HepG2 (cell line): ENCODE data around the gene TRAPPC3. TPM values are rescaled to one million over a fixed set of nuclear protein-coding genes. Genes with fewer than 3 reads are reported as not detected.

Source experiments
- ATAC-seq: fragments of 200-7000 bp; cut with Tn5 transposase; 3 replicates; pipeline ENCODE4 v1.9.1; 2020; ENCODE audit warnings: mild to moderate bottlenecking, moderate library complexity
- BruUV-seq: library from RNA; stranded (reverse); fragments of 400-500 nt; replicated peaks from 2 replicates; lab custom pipeline; 2021; lab: Mats Ljungman, UMichigan
- CTCF ChIA-PET: fragments of 300-600 bp; formaldehyde crosslinking; extraction: SDS; loops from one replicate; lab custom pipeline; 2021; ENCODE audit warnings: low total read pairs, inconsistent platforms, low intra/inter-chr PET ratio; lab: Yijun Ruan, JAX
- POLR2A ChIA-PET: fragments of 350-600 bp; sonication (Branson Sonifier 250); formaldehyde crosslinking; loops from one replicate; lab custom pipeline; 2020; ENCODE audit warnings: antibody characterized with exemption, inconsistent platforms; lab: Yijun Ruan, JAX
- DNase-seq: peaks from one replicate; pipeline ENCODE4 v3.0.0-alpha.2; 2015; ENCODE audit warnings: low spot score
- FAIRE-seq: peaks from 3 replicates; lab custom pipeline; 2011; peaks lifted over from hg19 to GRCh38; lab: Jason Lieb, UNC
- H2AFZ ChIP-seq: one replicate; pipeline ENCODE4 v1.6.1; 2011; ENCODE audit warnings: low read length, inconsistent platforms
- H3K27ac ChIP-seq: fragments of 300-600 bp; 3 replicates; pipeline ENCODE4 v1.8.0; 2011; ENCODE audit warnings: mixed run types, mild to moderate bottlenecking, mixed read lengths, low read length, inconsistent platforms; ENCODE audit not compliant: insufficient read depth; ENCODE audit errors: extremely low read length
- H3K27me3 ChIP-seq, 2 experiments: fragments of 200-600 bp in 1 of 2; 2 replicates in 1 of 2; 3 replicates in 1 of 2; pipeline versions ENCODE4 v1.6.0 to v1.8.0; 2011; ENCODE audit warnings: low read length in 2 of 2, mild to moderate bottlenecking in 2 of 2, moderate library complexity in 2 of 2, inconsistent platforms in 1 of 2; ENCODE audit not compliant: insufficient read depth in 2 of 2, control insufficient read depth in 1 of 2
- H3K36me3 ChIP-seq, 2 experiments: fragments of 200-600 bp in 1 of 2; replicated peaks in 1 of 2; 2 replicates in 1 of 2; 3 replicates in 1 of 2; pipeline versions ENCODE4 v1.5.1 to v1.8.0; 2011; ENCODE audit warnings: low read length in 2 of 2, inconsistent platforms in 1 of 2; ENCODE audit not compliant: insufficient read depth in 2 of 2, control insufficient read depth in 1 of 2
- H3K4me1 ChIP-seq: 2 replicates; pipeline ENCODE4 v1.5.1; 2012; ENCODE audit warnings: low read length, inconsistent platforms; ENCODE audit not compliant: insufficient read depth
- H3K4me2 ChIP-seq: 2 replicates; pipeline ENCODE4 v1.6.0; 2011; ENCODE audit warnings: low read depth, low read length, inconsistent platforms
- H3K4me3 ChIP-seq, 3 experiments: fragments of 200-600 bp in 1 of 3; sonication (generic), shearing (Covaris generic) in 1 of 3; replicated peaks in 1 of 3; 2 replicates each; pipeline ENCODE4 v1.5.1; 2011 to 2016; ENCODE audit warnings: low read length in 3 of 3, inconsistent platforms in 2 of 3, low read depth in 2 of 3, mild to moderate bottlenecking in 2 of 3, control low read depth in 1 of 3, mixed read lengths in 1 of 3; ENCODE audit not compliant: insufficient read depth in 1 of 3
- H3K79me2 ChIP-seq: one replicate; pipeline ENCODE4 v1.6.1; 2011; ENCODE audit warnings: low read length, inconsistent platforms; ENCODE audit not compliant: insufficient read depth
- H3K9ac ChIP-seq: 2 replicates; pipeline ENCODE4 v1.6.0; 2011; ENCODE audit warnings: mild to moderate bottlenecking, low read depth, low read length, inconsistent platforms; ENCODE audit not compliant: insufficient read depth
- H3K9me3 ChIP-seq: 2 replicates; pipeline ENCODE4 v1.5.1; 2012; ENCODE audit warnings: mild to moderate bottlenecking, low read length
- H4K20me1 ChIP-seq: 2 replicates; pipeline ENCODE4 v1.6.0; 2011; ENCODE audit warnings: inconsistent platforms, mild to moderate bottlenecking, low read length, moderate library complexity; ENCODE audit not compliant: insufficient read depth
- AFF4 ChIP-seq: sonication (generic); formaldehyde crosslinking; IDR thresholded peaks from 2 replicates; pipeline ENCODE4 v1.4.0; 2020; ENCODE audit warnings: missing genetic modification reagents
- ARID3A ChIP-seq: IDR thresholded peaks from 2 replicates; pipeline ENCODE4 v1.6.1; 2012; ENCODE audit warnings: low read depth, low read length, improper control_type of control experiment
- DZIP1 ChIP-seq: sonication (generic); formaldehyde crosslinking; IDR thresholded peaks from 2 replicates; pipeline ENCODE4 v1.5.0; 2020; ENCODE audit warnings: mild to moderate bottlenecking, missing genetic modification reagents
- MAX ChIP-seq: IDR thresholded peaks from 2 replicates; pipeline ENCODE4 v1.6.1; 2012; ENCODE audit warnings: inconsistent platforms
- SCMH1 ChIP-seq: sonication (generic); formaldehyde crosslinking; IDR thresholded peaks from 2 replicates; pipeline ENCODE4 v1.9.0; 2021; ENCODE audit warnings: missing genetic modification reagents, mild to moderate bottlenecking, borderline replicate concordance
- SMC3 ChIP-seq: IDR thresholded peaks from 2 replicates; pipeline ENCODE4 v1.6.1; 2011; ENCODE audit warnings: low read length, improper control_type of control experiment
- ZNF235 ChIP-seq: sonication (generic); formaldehyde crosslinking; IDR thresholded peaks from 2 replicates; pipeline ENCODE4 v1.8.1; 2023; ENCODE audit warnings: mild to moderate bottlenecking, missing genetic modification reagents, borderline replicate concordance
- ZNF260 ChIP-seq: sonication (generic); formaldehyde crosslinking; IDR thresholded peaks from 2 replicates; pipeline ENCODE4 v1.4.0; 2020; ENCODE audit warnings: missing genetic modification reagents, low read depth, mild to moderate bottlenecking, borderline replicate concordance
- ZNF280B ChIP-seq: sonication (generic); formaldehyde crosslinking; IDR thresholded peaks from 2 replicates; pipeline ENCODE4 v1.5.0; 2020; ENCODE audit warnings: missing genetic modification reagents, mild to moderate bottlenecking, borderline replicate concordance
- ZNF564 ChIP-seq: sonication (generic); formaldehyde crosslinking; IDR thresholded peaks from 2 replicates; pipeline ENCODE4 v1.8.1; 2023; ENCODE audit warnings: mild to moderate bottlenecking, missing genetic modification reagents
- WGBS: methylation state at CpG from one replicate; pipeline ENCODE4 v1.1.6; 2017; ENCODE audit warnings: low lambda C conversion rate; 5-methylcytosine and 5-hydroxymethylcytosine counted together
- in situ Hi-C: cut with HindIII; loops from 2 replicates; pipeline ENCODE4 v1.10.0; 2017; ENCODE audit warnings: low pct_unique_long_range_greater_than_20kb; ENCODE audit not compliant: extremely low pct_ligation_motif_present
- intact Hi-C: fragments of 100-400 bp; cut with micrococcal nuclease; formaldehyde crosslinking; loops from one replicate; pipeline ENCODE4 v1.10.0; 2022; ENCODE audit not compliant: unreplicated experiment
- polyA plus RNA-seq, 8 experiments: library from polyadenylated mRNA; depleted of rRNA in 3 of 8; stranded (reverse) in 7 of 8; unstranded in 1 of 8; fragments of >200 nt; fragmentation: Illumina TruSeq in 4 of 8; extraction: Trizol in 4 of 8; gene quantifications; 2 replicates each; pipeline versions ENCODE4 v1.2.1 to v1.2.3, GENCODE V29; 2011 to 2016; ENCODE audit warnings: low read depth in 4 of 8, missing spikeins in 1 of 8, mixed read lengths in 1 of 8; ENCODE audit not compliant: insufficient read depth in 1 of 8
- total RNA-seq, 5 experiments: library from RNA; depleted of rRNA; stranded (reverse); fragments of >200 nt; fragmentation: Illumina TruSeq; extraction: Trizol; gene quantifications; 2 replicates each; pipeline ENCODE4 v1.2.3, GENCODE V29; 2016; ENCODE audit warnings: low read depth in 1 of 5

Gene TRAPPC3
- total and polyA plus RNA-seq, 2 of the 13 experiments (the other 11 are each of a cell fraction or from before 2014, with no cell fraction given), result 53.7 to 62.4 TPM

GRCh38 chr1:36134505-36135329, 14.6 kb downstream of the TRAPPC3 start:
- peak; percentile 50 for FAIRE-seq
- no peak overlapping the region for H3K27ac ChIP-seq
- no peaks in the 10 kb centered on the region for H3K79me2 ChIP-seq
- no peak for TF ChIP-seq ZNF564 (CRISPR knock-in tag)
- TF ChIP-seq ZNF260 (CRISPR knock-in tag), result no peak
- TF ChIP-seq MAX, result no peak
- peak; percentile 93 for TF ChIP-seq SMC3
- no peak for TF ChIP-seq AFF4
- no peak for TF ChIP-seq ZNF235
- no peak for TF ChIP-seq ZNF280B (CRISPR knock-in tag)
- TF ChIP-seq SCMH1, result no peak
- TF ChIP-seq DZIP1, result no peak
- no peak for TF ChIP-seq ARID3A

More at GRCh38 chr1:36134505-36135329, 14.6 kb downstream of the TRAPPC3 start:
- Histone ChIP-seq H3K36me3 (peaks cover 10 to 32% of the 10 kb centered on the region in 2 experiments; a peak in 4 of 5 replicates), H3K9me3 (no peaks in the 10 kb centered on the region), H2AFZ (no peak overlapping the region), H3K9ac (no peak overlapping the region), H3K4me3 (no peak overlapping the region), H3K4me1 (peaks cover 18% of the 10 kb centered on the region), H3K4me2 (no peak overlapping the region), H4K20me1 (no peaks in the 10 kb centered on the region), H3K27me3 (no peaks in the 10 kb centered on the region)
- no TSS peak for BruUV-seq
- ChIA-PET POLR2A (interaction anchor here (1.0 to 1.7 kb wide), 5 partner anchors 14 to 172 kb away, joined by 3 to 4 read pairs (median 4); partner anchors contain the start of genes SH3D21 and TRAPPC3), CTCF (interaction anchor here (1.5 to 4.5 kb wide), 3 partner anchors 32 to 53 kb away, joined by 6 to 104 read pairs (median 9); no protein-coding TSS in a partner anchor)
- 48% methylated on average over 4 of the region's 7 CpGs for WGBS
- peak; percentile 95 for ATAC-seq
- in situ Hi-C loops, result loop anchor here (5.0 kb wide), 1 partner anchor 37 kb away; no protein-coding TSS in a partner anchor
- DNase-seq, result peak; percentile 52
- intact Hi-C loops, result loop anchor here (1.0 kb wide), 1 partner anchor 35 kb away; no protein-coding TSS in a partner anchor
